ENCODE measurements around the gene USP17L19. TPM values are rescaled to one million over a fixed set of nuclear protein-coding genes. Genes with fewer than 3 reads are reported as not detected.
"Not testable (repeated sequence)": the region's sequence is repeated elsewhere in the genome, so short reads cannot be mapped to it uniquely, and the experiment has no call there.

Gene USP17L19
- total and polyA plus RNA-seq, 2 donors = not detected

DNA sequence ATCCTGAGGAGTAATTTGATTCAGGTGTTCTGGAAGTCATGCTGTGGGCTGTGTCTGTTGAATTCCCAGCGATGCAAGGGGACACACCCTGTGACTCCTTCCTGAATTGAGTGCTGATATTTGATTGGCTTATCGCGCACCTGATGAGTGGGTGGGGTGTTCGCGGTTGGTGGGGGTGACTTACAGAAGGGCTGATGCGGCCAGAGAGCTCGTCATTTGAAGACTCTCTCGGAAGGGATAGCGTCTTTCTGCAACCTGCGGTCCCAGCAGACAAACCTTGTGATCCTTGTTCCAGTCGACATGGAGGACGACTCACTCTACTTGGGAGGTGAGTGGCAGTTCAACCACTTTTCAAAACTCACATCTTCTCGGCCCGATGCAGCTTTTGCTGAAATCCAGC lies 9.6 kb upstream of the USP17L19 start, which contains the start of gene USP17L17:
Gene USP17L17, plus strand, starts transcription at position 301 of the 400 bp plus-strand sequence. Its CDS starts 0 bp downstream, at position 301.
- H3K27ac ChIP-seq (ENCODE audit: low read depth in 1 of 2, low read length in 1 of 2); H3K4me3 ChIP-seq (ENCODE audit: low read length in 2 of 2); H3K36me3 ChIP-seq (ENCODE audit: control insufficient read depth in 2 of 2, insufficient read depth in 2 of 2, low read length in 1 of 2); H3K9me3 ChIP-seq (ENCODE audit: control insufficient read depth in 2 of 2, insufficient read depth in 1 of 2, low read length in 1 of 2); H3K4me1 ChIP-seq (ENCODE audit: control insufficient read depth in 2 of 2, insufficient read depth in 2 of 2, low read length in 2 of 2); DNase-seq (ENCODE audit: low read depth in 6 of 9, low spot score in 9 of 9); H3K27me3 ChIP-seq (ENCODE audit: control insufficient read depth in 2 of 2, insufficient read depth in 1 of 2, low read length in 1 of 2): not testable (repeated sequence)
- WGBS = 93% methylated on average over 5 of the region's 14 CpGs

DNA sequence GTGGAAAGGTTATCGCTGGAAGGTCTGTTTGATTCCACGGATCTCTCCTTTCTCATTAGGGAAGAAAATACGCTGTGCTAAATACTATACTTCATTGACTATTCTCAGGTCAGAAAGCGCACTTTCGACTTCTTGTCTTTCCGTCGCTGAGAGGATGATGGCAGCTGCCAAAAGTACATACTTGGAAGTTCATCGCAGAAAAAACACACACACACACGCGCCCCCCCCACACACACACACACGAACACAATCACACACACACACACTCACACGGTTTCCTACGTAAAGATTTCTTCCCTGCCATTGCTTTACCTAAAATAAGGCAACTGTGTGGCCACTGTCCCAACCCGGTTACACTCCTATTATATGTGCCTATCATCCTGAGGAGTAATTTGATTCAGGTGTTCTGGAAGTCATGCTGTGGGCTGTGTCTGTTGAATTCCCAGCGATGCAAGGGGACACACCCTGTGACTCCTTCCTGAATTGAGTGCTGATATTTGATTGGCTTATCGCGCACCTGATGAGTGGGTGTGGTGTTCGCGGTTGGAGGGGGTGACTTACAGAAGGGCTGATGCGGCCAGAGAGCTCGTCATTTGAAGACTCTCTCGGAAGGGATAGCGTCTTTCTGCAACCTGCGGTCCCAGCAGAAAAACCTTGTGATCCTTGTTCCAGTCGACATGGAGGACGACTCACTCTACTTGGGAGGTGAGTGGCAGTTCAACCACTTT lies 5.1 kb upstream of the USP17L19 start, which contains the start of gene USP17L18:
Gene USP17L18, plus strand, starts transcription at position 678 of the 728 bp plus-strand sequence. Its CDS starts 0 bp downstream, at position 678.
- not testable (repeated sequence) for H3K4me1 ChIP-seq (ENCODE audit: control insufficient read depth in 2 of 2, insufficient read depth in 2 of 2, low read length in 2 of 2); H3K27me3 ChIP-seq (ENCODE audit: control insufficient read depth in 2 of 2, insufficient read depth in 1 of 2, low read length in 1 of 2); H3K36me3 ChIP-seq (ENCODE audit: control insufficient read depth in 2 of 2, insufficient read depth in 2 of 2, low read length in 1 of 2); H3K9me3 ChIP-seq (ENCODE audit: control insufficient read depth in 2 of 2, insufficient read depth in 1 of 2, low read length in 1 of 2); H3K27ac ChIP-seq (ENCODE audit: low read depth in 1 of 2, low read length in 1 of 2); H3K4me3 ChIP-seq (ENCODE audit: low read length in 2 of 2)
- 85% methylated on average over 14 of the region's 26 CpGs for WGBS
- DNase-seq (ENCODE audit: low read depth in 6 of 9, low spot score in 9 of 9) = peak in 3 of 9 donors; percentile 0 to 2 (median 0)

DNA sequence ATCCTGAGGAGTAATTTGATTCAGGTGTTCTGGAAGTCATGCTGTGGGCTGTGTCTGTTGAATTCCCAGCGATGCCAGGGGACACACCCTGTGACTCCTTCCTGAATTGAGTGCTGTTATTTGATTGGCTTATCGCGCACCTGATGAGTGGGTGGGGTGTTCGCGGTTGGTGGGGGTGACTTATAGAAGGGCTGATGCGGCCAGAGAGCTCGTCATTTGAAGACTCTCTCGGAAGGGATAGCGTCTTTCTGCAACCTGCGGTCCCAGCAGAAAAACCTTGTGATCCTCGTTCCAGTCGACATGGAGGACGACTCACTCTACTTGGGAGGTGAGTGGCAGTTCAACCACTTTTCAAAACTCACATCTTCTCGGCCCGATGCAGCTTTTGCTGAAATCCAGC lies 4.6 kb downstream of the USP17L19 start, which contains the start of gene USP17L20:
Gene USP17L20, plus strand, starts transcription at position 301 of the 400 bp plus-strand sequence. Its CDS starts 0 bp downstream, at position 301.
- not testable (repeated sequence) for H3K27ac ChIP-seq (ENCODE audit: low read depth in 1 of 2, low read length in 1 of 2); H3K4me3 ChIP-seq (ENCODE audit: low read length in 2 of 2); H3K9me3 ChIP-seq (ENCODE audit: control insufficient read depth in 2 of 2, insufficient read depth in 1 of 2, low read length in 1 of 2); H3K4me1 ChIP-seq (ENCODE audit: control insufficient read depth in 2 of 2, insufficient read depth in 2 of 2, low read length in 2 of 2); H3K36me3 ChIP-seq (ENCODE audit: control insufficient read depth in 2 of 2, insufficient read depth in 2 of 2, low read length in 1 of 2); H3K27me3 ChIP-seq (ENCODE audit: control insufficient read depth in 2 of 2, insufficient read depth in 1 of 2, low read length in 1 of 2); DNase-seq (ENCODE audit: low read depth in 6 of 9, low spot score in 9 of 9)
- no CpG with 5 or more reads among the region's 15 CpGs for WGBS

DNA sequence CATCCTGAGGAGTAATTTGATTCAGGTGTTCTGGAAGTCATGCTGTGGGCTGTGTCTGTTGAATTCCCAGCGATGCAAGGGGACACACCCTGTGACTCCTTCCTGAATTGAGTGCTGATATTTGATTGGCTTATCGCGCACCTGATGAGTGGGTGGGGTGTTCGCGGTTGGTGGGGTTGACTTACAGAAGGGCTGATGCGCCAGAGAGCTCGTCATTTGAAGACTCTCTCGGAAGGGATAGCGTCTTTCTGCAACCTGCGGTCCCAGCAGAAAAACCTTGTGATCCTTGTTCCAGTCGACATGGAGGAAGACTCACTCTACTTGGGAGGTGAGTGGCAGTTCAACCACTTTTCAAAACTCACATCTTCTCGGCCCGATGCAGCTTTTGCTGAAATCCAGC lies 9.4 kb downstream of the USP17L19 start, which contains the start of gene USP17L21:
Gene USP17L21, plus strand, starts transcription at position 301 of the 400 bp plus-strand sequence. Its CDS starts 0 bp downstream, at position 301.
- not testable (repeated sequence) for H3K36me3 ChIP-seq (ENCODE audit: control insufficient read depth in 2 of 2, insufficient read depth in 2 of 2, low read length in 1 of 2); H3K4me3 ChIP-seq (ENCODE audit: low read length in 2 of 2); H3K9me3 ChIP-seq (ENCODE audit: control insufficient read depth in 2 of 2, insufficient read depth in 1 of 2, low read length in 1 of 2); H3K27ac ChIP-seq (ENCODE audit: low read depth in 1 of 2, low read length in 1 of 2); H3K27me3 ChIP-seq (ENCODE audit: control insufficient read depth in 2 of 2, insufficient read depth in 1 of 2, low read length in 1 of 2); H3K4me1 ChIP-seq (ENCODE audit: control insufficient read depth in 2 of 2, insufficient read depth in 2 of 2, low read length in 2 of 2); DNase-seq (ENCODE audit: low read depth in 6 of 9, low spot score in 9 of 9)
- no CpG with 5 or more reads among the region's 13 CpGs for WGBS

DNA sequence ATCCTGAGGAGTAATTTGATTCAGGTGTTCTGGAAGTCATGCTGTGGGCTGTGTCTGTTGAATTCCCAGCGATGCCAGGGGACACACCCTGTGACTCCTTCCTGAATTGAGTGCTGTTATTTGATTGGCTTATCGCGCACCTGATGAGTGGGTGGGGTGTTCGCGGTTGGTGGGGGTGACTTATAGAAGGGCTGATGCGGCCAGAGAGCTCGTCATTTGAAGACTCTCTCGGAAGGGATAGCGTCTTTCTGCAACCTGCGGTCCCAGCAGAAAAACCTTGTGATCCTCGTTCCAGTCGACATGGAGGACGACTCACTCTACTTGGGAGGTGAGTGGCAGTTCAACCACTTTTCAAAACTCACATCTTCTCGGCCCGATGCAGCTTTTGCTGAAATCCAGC lies 14.1 kb downstream of the USP17L19 start, which contains the start of gene USP17L22:
Gene USP17L22, plus strand, starts transcription at position 301 of the 400 bp plus-strand sequence. Its CDS starts 0 bp downstream, at position 301.
- not testable (repeated sequence) for H3K27ac ChIP-seq (ENCODE audit: low read depth in 1 of 2, low read length in 1 of 2); H3K4me1 ChIP-seq (ENCODE audit: control insufficient read depth in 2 of 2, insufficient read depth in 2 of 2, low read length in 2 of 2); DNase-seq (ENCODE audit: low read depth in 6 of 9, low spot score in 9 of 9); H3K27me3 ChIP-seq (ENCODE audit: control insufficient read depth in 2 of 2, insufficient read depth in 1 of 2, low read length in 1 of 2); H3K4me3 ChIP-seq (ENCODE audit: low read length in 2 of 2); H3K36me3 ChIP-seq (ENCODE audit: control insufficient read depth in 2 of 2, insufficient read depth in 2 of 2, low read length in 1 of 2); H3K9me3 ChIP-seq (ENCODE audit: control insufficient read depth in 2 of 2, insufficient read depth in 1 of 2, low read length in 1 of 2)
- no CpG with 5 or more reads among the region's 15 CpGs for WGBS

DNA sequence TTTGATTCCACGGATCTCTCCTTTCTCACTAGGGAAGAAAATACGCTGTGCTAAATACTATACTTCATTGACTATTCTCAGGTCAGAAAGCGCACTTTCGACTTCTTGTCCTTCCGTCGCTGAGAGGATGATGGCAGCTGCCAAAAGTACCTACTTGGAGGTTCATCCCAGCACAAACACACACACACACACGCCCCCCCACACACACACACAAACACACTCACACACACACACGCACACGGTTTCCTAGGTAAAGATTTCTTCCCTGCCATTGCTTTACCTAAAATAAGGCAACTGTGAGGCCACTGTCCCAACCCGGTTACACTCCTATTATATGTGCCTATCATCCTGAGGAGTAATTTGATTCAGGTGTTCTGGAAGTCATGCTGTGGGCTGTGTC lies 18.5 kb downstream of the USP17L19 start:
- not testable (repeated sequence) for H3K27ac ChIP-seq (ENCODE audit: low read depth in 1 of 2, low read length in 1 of 2); H3K4me3 ChIP-seq (ENCODE audit: low read length in 2 of 2); H3K9me3 ChIP-seq (ENCODE audit: control insufficient read depth in 2 of 2, insufficient read depth in 1 of 2, low read length in 1 of 2); H3K27me3 ChIP-seq (ENCODE audit: control insufficient read depth in 2 of 2, insufficient read depth in 1 of 2, low read length in 1 of 2); H3K36me3 ChIP-seq (ENCODE audit: control insufficient read depth in 2 of 2, insufficient read depth in 2 of 2, low read length in 1 of 2); H3K4me1 ChIP-seq (ENCODE audit: control insufficient read depth in 2 of 2, insufficient read depth in 2 of 2, low read length in 2 of 2); DNase-seq (ENCODE audit: low read depth in 6 of 9, low spot score in 9 of 9)
- 92% methylated on average over 5 of the region's 10 CpGs for WGBS

Other genes with a start within 250 kb of the USP17L19 start
- gene FAM90A26, start 83.0 kb upstream of the USP17L19 start, total RNA-seq = not detected
- gene FAM90A26, start 83.0 kb upstream of the USP17L19 start, polyA plus RNA-seq = 0.02 TPM
- not detected for gene USP17L10, start 42.7 kb upstream of the USP17L19 start, total RNA-seq
- gene USP17L10, start 42.7 kb upstream of the USP17L19 start, polyA plus RNA-seq = not detected
- gene USP17L11, start 38.0 kb upstream of the USP17L19 start, total RNA-seq = not detected
- gene USP17L11, start 38.0 kb upstream of the USP17L19 start, polyA plus RNA-seq = not detected
- not detected for gene USP17L12, start 33.2 kb upstream of the USP17L19 start, total RNA-seq
- gene USP17L12, start 33.2 kb upstream of the USP17L19 start, polyA plus RNA-seq = not detected
- not detected for gene USP17L13, start 28.5 kb upstream of the USP17L19 start, total RNA-seq
- gene USP17L13, start 28.5 kb upstream of the USP17L19 start, polyA plus RNA-seq = not detected
- gene USP17L15, start 19.0 kb upstream of the USP17L19 start, total RNA-seq = not detected
- gene USP17L15, start 19.0 kb upstream of the USP17L19 start, polyA plus RNA-seq = 0.02 TPM
- not detected for gene USP17L17, start 9.5 kb upstream of the USP17L19 start, total RNA-seq
- gene USP17L17, start 9.5 kb upstream of the USP17L19 start, polyA plus RNA-seq = not detected
- not detected for gene USP17L18, start 4.7 kb upstream of the USP17L19 start, total RNA-seq
- gene USP17L18, start 4.7 kb upstream of the USP17L19 start, polyA plus RNA-seq = not detected
- not detected for gene USP17L20, start 4.7 kb downstream of the USP17L19 start, total RNA-seq
- not detected for gene USP17L20, start 4.7 kb downstream of the USP17L19 start, polyA plus RNA-seq
- not detected for gene USP17L21, start 9.5 kb downstream of the USP17L19 start, total RNA-seq
- gene USP17L21, start 9.5 kb downstream of the USP17L19 start, polyA plus RNA-seq = not detected
- not detected for gene USP17L22, start 14.2 kb downstream of the USP17L19 start, total RNA-seq
- gene USP17L22, start 14.2 kb downstream of the USP17L19 start, polyA plus RNA-seq = not detected
- not detected for gene USP17L24, start 71.8 kb downstream of the USP17L19 start, total RNA-seq
- gene USP17L24, start 71.8 kb downstream of the USP17L19 start, polyA plus RNA-seq = not detected
- gene USP17L25, start 76.5 kb downstream of the USP17L19 start, total RNA-seq = not detected
- gene USP17L25, start 76.5 kb downstream of the USP17L19 start, polyA plus RNA-seq = not detected
- gene USP17L26, start 81.3 kb downstream of the USP17L19 start, total RNA-seq = not detected
- gene USP17L26, start 81.3 kb downstream of the USP17L19 start, polyA plus RNA-seq = not detected
- not detected for gene USP17L5, start 86.0 kb downstream of the USP17L19 start, total RNA-seq
- gene USP17L5, start 86.0 kb downstream of the USP17L19 start, polyA plus RNA-seq = not detected
- not detected for gene USP17L27, start 90.8 kb downstream of the USP17L19 start, total RNA-seq
- gene USP17L27, start 90.8 kb downstream of the USP17L19 start, polyA plus RNA-seq = not detected
- gene USP17L28, start 95.5 kb downstream of the USP17L19 start, total RNA-seq = not detected
- not detected for gene USP17L28, start 95.5 kb downstream of the USP17L19 start, polyA plus RNA-seq
- gene USP17L29, start 100.3 kb downstream of the USP17L19 start, total RNA-seq = not detected
- not detected for gene USP17L29, start 100.3 kb downstream of the USP17L19 start, polyA plus RNA-seq
- gene USP17L30, start 109.8 kb downstream of the USP17L19 start, total RNA-seq = not detected
- gene USP17L30, start 109.8 kb downstream of the USP17L19 start, polyA plus RNA-seq = not detected
- not detected for gene DEFB131A, start 191.0 kb downstream of the USP17L19 start, total RNA-seq
- not detected for gene DEFB131A, start 191.0 kb downstream of the USP17L19 start, polyA plus RNA-seq

All from thymus (tissue), 11 donors.